Stimulated activated CD4-positive, alpha-beta T cell treated with anti-CD3 and anti-CD28 coated beads, Interleukin-15, amount 100 ng/mL, for 48 hours (primary cell): Measurements from ENCODE around the gene FMO1.
"Not testable (repeated sequence)": the region's sequence is repeated elsewhere in the genome, so short reads cannot be mapped to it uniquely, and the experiment has no call there.

ENCODE experiments used
- DNase-seq, 2 donors: peaks; one replicate each; pipeline ENCODE4 v3.0.0-alpha.2; 2020; ENCODE audit warnings: low read depth in 2 of 2

Gene FMO1

DNA sequence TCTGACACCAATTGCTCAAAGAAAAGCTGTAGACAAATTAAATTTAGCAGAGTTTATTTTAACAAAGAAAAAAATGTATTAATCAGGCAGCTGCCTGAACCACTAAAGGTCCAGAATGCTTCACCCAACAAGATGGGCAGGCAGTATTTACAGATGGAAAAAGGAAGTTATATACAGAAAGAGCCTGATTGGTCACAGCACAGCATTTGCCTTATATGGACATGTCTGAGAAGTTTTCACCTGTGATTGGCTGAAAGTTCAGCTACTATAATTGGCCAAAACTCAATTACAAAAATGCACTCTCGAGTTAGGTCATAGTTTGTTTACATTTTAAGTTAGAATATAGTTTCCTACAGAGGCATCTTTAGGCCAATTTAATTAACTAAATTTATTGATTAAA lies 15.1 kb upstream of the FMO1 start:
- DNase-seq = no peak

DNA sequence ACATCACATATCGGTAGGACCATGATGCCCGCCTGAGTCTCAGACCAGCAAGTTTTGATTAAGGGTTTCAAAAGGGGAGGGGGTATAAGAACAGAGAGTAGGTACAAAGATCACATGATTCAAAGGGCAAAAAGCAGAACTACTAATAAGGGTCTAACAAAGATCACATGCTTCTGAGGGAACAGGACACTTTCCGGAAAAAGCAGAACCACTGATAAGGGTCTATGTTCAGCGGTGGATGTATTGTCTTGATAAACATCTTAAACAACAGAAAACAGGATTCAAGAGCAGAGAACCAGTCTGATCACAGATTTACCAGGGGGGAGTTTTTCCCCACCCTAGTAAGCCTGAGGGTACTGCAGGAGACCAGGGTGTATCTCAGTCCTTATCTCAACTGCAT lies 12.1 kb upstream of the FMO1 start:
- DNase-seq = not testable (repeated sequence)

DNA sequence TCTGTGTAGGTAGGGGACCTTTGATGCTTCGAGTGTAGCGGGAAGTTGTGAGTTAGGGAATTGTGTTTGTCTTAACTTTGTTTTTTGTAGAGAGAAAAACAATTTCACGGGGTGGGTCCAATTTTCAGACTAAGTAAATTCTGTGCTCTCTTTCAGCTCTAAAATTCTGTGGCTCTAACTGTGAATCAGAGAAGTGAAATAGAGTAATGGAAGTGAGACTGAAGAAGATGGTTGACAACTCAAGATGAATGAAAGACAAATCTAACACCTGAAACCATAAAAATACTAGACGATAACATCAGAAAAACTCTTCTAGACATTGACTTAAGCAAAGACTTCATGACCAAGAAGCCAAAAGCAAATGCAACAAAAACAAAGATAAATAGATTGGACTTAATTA lies 4.4 kb upstream of the FMO1 start:
- no peak for DNase-seq

DNA sequence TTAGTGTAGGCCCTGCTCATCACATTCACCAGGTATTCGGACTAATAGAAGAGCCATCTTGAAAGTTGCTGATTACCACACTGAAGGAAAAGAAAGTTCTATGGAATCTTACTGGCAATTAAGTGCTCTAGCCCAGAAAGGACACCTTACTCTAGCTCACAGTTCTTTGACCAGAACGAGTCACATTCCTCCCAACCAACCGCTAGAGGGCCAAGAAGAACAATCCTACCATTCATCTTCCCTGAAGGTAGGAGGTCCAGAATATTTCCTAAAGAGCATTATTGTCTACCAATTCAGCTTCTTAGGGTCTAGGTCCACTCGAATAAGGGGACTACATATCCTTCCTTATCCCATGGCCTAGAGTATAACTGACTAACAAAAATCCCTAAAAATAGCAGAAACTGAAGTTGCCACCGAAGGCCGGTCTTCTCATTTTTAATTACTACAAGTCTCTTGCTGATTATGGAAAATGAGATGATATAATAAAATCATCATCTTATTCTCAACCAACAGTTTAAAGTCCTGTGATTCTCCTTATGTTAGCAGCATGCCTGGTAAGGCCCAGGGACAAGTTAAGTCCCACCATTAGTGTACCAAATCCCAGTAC lies 2.7 kb upstream of the FMO1 start:
- no peak for DNase-seq

DNA sequence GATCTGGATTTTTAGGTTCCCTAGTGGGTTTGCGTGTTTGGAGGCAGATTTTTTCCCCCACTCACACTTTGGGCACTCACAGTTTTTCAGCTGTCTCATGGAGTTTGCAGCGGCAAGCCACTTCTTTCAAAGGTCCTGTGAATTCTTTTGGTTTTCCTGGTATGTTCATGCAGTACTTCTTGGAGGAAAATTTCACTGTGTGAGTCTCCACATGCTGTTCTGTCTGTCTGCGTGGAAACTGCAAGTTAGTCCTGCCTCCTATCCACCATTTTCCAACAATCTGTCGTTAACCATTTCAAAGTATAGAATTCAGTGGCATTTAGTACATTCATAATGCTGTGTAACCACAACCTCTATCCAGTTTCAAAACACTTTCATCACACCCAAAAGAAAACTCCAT lies 793 bp upstream of the FMO1 start:
- DNase-seq = no peak

DNA sequence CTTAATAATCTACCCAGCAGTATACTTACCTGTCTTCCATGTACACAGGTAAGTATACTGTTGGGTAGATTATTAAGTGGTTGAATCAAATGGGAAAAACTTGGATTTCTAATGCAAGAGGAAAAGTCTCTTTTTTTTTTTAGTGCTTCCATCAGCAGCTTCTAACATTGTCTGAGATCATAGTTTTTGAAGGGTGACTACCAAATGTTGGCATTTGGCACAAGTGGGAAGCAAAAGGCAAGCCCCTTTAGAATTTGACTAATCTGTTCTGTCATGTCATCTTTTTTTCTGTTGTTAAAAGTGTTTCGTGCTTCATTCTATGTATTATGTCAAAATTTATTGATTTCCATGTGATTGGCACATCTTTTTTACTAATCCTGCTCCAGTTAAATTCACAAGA lies 547 bp downstream of the FMO1 start:
- no peak for DNase-seq

DNA sequence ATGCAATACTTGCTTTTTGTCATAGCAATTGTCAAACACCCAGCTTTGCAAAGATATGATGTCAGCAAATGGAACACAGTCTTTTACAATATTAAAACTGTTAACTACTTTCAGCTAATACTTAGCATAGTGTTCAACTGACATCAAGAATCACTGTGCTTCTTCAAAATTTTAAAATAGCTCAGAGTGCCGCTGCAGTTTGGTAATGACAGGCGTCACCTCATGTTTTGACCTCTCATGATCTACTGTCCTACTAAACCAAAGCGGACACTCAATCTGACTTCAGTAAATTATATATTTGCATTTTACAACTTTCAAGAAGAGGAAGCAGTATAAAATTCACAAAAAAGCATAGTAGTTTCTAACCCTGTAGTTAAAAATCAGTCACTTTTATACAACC lies 2.0 kb downstream of the FMO1 start:
- no peak for DNase-seq

DNA sequence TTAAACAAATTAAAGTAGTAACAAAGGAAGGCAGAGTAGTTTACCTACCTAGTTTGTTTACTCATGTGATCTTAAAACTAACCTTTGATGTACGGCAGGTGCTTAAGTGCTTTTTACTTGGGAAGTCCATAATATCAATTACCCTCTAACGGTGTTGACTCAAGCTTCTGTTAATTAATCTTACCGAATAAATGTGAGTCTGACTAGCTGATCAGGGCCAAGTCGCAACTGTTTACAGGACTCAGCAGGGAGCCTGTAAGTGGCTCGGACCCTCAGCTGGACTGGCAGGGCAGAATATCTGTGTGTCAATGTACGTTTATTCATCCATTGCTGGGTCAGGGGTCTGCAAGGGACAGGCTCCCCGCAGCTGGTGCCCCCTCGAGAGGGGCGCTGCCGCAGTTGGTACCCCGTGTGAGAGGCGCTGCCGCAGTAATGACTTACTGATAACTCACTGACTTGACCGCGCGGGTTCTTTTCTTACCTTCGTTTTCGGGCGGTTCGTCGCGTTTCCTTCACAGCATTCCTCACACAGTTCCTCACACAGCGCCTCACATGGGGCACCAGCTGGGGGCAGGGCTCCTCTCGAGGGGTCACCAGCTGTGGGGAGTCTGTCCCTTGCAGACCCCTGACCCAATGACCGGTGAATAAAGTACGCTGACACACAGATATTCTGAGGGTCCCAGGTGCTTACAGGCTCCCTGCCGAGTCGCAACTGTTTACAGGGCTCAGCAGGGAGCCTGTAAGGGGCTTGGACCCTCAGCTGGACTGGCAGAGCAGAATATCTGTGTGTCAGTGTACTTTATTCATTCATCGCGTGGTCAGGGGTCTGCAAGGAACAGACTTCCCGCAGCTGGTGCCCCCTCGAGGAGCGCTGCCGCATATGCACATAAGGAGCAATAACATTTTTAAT lies 3.0 kb downstream of the FMO1 start:
- no peak for DNase-seq

DNA sequence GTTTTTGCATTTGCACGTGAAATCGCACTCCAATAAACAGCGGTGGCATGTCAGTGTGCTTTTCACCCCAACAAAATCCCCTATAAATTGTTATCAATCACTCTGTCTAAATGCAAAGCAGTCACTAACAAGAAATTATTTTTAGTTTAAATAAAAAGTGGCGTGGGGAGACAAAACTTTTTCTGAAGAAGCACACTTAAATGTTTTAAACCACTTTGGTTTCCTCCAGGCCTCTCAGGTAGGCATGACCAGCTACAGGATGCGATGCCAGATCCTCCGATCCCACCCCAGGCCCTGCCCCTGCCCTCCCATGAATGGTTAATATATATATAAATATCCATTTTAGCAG lies 3.6 kb downstream of the FMO1 start:
- no peak for DNase-seq

DNA sequence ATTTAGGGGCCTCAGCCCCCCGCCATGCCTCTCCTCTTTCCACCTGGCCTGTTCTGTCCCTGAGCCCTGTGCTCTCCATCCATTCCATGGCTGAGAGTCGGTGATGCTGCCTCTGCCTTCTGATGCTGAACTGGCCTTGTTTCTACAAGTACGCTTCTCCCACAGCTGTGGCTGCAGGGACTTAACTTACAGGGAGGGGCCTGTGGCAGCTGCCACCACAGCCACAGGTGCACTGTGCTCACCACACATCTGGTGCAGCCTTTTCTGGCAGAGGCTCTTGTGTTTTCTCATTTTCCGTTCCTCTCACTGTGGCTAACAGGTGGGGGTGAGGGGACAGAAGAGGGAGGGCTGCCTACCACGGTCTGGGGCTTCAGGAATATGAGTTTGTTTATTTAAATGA lies 4.2 kb downstream of the FMO1 start:
- no peak for DNase-seq

DNA sequence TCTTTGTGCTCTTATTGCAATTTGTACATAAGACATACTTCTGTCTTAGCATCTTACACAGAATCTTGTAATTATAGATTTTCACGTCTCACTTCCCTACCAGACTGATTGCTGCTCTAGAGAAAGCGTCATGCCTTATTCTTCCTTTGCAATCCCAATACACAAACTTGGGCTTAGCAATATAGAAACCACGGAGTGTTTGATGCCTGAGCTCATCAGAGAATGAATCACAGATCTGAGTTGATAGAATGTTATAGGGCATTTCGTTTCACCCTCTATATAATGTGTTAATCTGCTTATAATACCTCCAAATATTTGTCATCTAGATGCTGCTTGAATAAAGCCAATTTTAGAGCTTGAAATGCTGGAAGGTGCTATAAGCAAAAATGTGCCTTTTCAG lies 6.6 kb downstream of the FMO1 start:
- no peak for DNase-seq

DNA sequence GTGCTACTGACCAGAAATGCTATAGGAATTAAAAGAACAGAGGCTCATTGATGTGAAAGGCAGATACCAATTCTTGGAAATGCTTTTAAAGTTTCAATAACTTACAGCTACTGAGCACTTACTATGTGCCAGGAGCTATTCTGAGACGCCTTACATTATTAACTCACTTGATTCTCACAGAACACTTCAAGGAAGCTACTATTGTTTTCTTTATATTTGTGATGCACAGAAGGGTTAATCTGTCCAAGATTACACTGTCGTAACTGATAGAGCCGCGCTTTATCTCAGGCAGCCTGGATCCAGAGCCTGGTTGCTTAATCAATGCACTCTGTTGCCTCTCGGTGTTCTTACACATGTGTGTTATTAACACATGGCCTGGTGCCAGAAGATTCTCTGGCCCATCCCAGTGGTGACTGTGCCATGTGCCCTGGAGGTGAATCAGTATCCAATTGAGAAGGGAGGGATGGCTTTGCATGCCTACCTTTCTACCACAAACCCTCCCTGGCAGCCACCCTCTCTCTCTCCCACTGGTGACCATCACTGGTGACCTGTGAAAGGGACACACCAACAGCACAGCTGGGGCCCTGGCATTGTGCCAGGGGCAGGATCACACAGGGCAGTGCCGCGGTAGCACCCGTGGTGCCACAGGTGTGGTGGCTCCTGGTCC lies 8.8 kb downstream of the FMO1 start:
- no peak for DNase-seq

DNA sequence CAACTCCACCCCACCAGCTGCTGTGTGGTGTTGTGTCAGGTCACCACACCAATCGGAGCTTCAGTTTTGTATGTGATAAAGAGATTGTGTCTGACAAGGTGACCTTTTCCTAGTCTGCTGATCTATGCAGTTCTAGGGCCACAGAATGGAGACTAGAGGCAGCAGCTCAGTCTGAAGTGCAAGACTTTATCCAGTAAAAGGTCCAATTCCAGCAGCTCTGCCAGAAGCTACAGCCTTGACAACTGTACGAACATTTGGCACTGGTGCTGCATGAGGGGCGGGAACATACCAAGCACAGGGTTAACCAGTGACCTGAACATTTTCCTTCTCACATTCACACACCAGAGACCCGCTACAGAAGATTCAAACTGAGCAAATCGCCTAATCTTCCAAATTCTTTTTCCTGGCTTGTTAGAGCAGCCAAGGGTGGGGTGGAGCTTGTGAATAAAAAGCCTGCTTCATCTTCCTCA lies 9.3 kb downstream of the FMO1 start:
- no peak for DNase-seq

DNA sequence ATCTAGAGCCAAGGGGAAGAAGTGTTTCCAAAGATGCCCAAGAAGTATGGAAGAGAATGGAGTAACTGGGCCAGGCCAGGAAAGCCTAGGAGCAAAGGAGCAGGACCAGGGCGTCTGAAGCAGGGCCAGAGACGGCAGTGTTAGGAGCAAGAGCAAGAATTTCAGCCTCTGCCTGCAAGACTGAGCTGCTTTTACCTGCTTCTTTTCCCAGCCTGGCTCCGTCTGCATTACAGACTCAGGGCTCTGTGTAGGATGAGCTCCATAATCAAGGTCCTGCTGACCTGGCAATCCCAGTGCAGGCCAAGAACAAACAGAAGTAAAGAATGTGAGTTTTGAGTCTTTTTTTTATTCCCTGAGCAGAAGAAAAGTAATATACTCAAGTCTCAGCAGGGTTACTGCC lies 10.1 kb downstream of the FMO1 start:
- no peak for DNase-seq

DNA sequence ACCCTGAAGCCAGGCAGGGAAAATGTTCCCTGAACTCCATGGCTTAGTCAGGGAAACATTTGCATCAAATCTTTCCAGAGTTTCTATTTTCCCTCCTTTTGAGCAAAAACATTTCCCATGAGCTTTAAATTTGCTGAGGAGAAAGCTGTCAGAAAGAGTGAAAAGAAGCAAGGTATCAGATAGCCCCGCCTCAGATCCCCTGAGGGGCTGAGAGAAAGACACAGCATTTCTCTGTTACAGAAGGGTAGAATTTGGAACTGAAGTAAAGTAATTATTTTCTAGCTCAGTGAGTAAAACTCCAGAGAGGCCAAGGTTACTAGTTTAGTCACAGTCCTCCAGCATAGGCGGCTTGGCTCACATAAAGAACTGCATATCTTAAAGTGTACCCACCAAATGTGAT lies 10.6 kb downstream of the FMO1 start:
- no peak for DNase-seq

DNA sequence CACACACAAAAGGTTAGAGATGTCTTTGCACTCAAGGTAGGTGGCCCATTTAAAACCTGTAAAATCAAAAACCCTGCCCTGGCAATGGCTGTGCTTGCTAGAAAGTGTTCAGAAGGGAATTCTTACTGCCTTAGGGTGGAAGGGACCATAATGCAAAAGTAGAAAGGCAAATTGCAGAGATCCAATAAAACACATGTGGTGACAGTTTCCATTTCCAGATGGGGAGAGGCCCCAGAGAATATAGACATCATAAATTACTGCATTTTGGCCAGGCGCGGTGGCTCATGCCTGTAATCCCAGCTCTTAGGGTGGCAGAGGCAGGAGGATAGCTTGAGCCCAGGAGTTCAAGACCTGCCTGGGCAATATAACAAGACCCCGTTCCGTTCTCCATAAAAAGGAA lies 13.0 kb downstream of the FMO1 start:
- no peak for DNase-seq

DNA sequence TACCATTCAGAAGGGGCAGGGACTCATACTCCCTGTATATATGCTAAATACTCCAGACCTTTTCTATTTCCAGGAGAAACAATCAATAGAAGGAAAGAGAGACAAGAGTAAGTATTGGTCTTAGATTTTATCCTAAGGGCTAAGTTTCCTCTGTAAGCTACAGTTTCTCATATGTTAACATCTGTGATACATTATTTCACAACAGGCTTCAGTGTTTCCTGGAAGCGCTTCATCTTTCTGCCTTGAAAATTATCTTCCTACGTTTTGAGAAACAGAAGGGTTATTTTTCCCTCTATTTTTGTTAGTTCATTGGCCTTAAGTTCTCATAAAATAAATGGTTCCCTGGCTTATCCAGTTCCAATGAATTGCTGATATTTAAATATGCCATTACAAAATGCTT lies 15.6 kb downstream of the FMO1 start:
- no peak for DNase-seq

DNA sequence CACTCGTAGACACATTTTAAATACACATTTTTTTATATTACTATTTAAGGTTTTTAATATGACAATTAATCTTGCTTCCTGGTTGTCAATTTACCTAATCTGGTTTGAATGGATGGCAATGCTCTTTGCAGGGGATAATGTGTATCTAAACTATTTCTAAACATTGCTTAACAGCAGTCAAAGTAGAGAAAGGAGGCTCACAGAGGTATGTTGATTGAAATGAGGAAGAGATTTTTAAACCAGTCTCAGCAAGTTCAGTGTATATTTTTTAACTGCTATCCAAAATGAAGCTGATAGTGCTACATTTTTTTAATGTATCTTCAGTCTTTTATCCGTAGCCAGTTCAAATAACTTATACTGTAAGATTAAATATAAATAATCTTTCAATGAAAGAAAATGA lies 17.4 kb downstream of the FMO1 start:
- DNase-seq = no peak

DNA sequence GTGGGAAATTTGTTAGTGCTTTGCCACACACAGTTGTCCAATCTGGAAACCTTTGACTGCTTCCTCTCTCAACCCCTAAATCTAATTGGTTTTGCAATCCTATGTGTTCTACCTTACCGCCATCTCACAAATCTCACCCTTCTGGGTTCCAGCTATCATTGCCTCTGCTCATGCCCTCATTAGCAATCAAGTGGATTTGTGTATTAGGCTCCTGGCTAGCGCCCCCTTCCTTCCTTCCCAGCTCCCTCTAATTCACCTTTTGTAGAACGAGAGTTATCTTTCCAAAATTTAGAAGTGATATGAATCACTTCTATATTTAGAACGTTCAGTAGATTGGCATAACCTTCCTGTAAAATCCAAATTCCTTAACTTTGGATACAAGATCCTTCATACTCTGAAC lies 18.6 kb downstream of the FMO1 start:
- no peak for DNase-seq

DNA sequence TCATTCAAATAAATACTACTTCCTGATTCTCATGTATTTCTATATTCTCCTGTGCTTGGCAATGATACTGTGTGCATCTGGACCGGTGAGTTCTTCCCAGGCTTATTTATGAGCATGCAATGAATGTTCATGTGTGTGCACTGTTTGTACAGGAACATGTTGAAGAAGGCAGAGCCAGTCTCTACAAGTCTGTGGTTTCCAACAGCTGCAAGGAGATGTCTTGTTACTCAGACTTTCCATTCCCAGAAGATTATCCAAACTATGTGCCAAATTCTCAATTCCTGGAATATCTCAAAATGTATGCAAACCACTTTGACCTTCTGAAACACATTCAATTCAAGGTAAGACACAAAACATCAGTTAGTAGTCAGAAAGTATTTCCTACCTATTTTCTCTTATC lies 19.1 kb downstream of the FMO1 start:
- DNase-seq = no peak

DNA sequence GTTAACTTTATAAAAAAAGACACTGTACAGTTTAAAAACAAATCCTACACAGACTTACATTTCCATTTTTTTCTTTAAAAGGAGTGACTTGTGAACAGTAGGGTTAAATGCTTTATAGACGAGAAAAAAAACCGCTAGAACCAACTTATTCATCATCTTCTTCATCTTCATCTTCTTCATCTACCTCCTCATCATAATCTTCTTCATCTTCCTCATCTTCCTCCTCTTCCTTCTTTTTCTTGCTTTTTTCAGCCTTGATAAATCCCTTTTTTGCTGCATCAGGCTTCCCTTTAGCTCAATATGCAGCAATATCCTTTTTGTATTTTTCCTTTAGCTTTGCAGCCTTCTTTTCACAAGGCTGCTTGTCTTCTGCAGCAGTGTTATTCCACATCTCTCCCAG lies 22.5 kb downstream of the FMO1 start:
- no peak for DNase-seq

DNA sequence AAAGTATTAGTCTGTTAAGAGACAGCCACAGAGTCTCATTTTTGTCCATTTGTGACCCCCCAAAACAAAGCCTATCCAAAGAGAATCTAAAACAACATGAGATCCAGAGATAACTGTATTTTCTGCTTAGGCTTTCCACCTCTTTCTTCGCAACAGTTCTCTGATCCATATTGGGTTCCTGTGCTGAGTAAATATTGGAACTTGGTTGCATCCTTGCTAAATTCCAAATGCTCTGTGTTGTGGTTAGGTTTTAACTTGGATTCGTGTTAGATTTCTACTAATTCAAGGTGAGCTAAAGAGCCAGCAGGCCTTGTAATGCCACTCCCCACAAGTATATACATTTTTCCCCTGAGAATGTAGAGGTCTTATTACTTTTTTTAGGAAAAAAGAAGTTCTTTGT lies 29.2 kb downstream of the FMO1 start:
- no peak for DNase-seq

DNA sequence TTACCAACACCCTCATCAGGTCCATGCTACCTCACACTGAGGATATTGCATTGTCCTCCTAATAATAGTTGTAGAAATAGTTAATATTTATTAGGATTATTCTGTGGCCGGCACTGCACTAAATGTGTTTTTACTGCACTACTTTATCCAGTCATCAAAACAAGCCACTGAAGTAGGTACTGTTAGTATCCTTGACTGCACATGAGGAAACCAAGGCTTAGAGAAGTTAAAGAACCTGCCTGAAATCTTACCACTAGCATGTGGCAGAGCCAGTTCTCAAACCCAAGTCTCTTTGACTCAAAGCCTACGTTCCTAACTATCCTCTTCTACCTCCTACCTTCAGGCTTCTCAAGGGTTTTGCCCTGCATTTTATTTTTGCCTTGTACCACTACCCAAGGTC lies 30.9 kb downstream of the FMO1 start:
- no peak for DNase-seq
